ENCODE results near the gene KCTD5. TPM values are rescaled to one million over a fixed set of nuclear protein-coding genes. Genes with fewer than 3 reads are reported as not detected.
A peak's percentile ranks its signal among the peaks of the same experiment; 100 is the strongest.
"Not testable (repeated sequence)": the region's sequence is repeated elsewhere in the genome, so short reads cannot be mapped to it uniquely, and the experiment has no call there.

KCTD5 gene
- total RNA-seq, 2 donors from 2014 or later: 19.6 to 21.9 TPM

- peak; percentile 79 to 84 (median 82) for DNase-seq
- no peaks in the 10 kb centered on the region for H3K4me1 Mint-ChIP-seq
These were observed 38.7 kb downstream of the KCTD5 start for GRCh38 chr16:2720719-2721633.

DNA sequence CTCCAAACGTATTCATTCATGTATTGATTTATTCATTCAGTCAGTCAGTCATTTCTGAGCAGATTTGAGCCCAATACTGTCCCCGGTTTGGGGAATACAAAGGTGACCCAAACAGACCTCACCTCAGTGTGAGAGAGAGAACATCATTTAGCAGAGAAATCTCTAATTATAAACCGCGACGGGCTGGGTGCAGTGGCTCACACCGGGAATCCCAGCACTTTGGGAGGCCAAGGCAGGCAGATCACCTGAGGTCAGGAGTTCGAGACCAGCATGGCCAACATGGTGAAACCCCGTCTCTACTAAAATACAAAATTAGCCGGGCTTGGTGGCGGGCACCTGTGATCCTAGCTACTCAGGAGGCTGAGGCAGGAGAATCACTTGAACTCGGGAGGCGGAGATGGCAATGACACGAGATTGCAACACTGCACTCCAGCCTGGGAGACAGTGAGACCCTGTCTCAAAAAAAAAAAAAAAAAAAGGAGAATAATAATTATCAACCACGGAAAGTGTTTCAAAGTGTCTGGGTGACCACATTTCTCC, 39.4 kb downstream of the KCTD5 start:
- H3K9me3 ChIP-seq (ENCODE audit: control insufficient read depth, low read length, poor library complexity, severe bottlenecking); H3K4me1 Mint-ChIP-seq; DNase-seq; ATAC-seq; H3K36me3 Mint-ChIP-seq (ENCODE audit: low read depth): not testable (repeated sequence)
- H3K27ac Mint-ChIP-seq: peak overlapping the region; percentile 29
- H3K27me3 Mint-ChIP-seq: peaks cover 16% of the 10 kb centered on the region
- peak overlapping the region; percentile 55 for H3K4me3 Mint-ChIP-seq

More at GRCh38 chr16:2720719-2721633, 38.7 kb downstream of the KCTD5 start:
- peak overlapping the region; percentile 87 for H3K4me3 Mint-ChIP-seq
- peak overlapping the region; percentile 29 for H3K27ac Mint-ChIP-seq
- H3K36me3 Mint-ChIP-seq (ENCODE audit: low read depth): peaks cover 3% of the 10 kb centered on the region
- peaks cover 16% of the 10 kb centered on the region for H3K27me3 Mint-ChIP-seq
- no peaks in the 10 kb centered on the region for H3K9me3 ChIP-seq (ENCODE audit: control insufficient read depth, low read length, poor library complexity, severe bottlenecking)
- peak; percentile 92 for ATAC-seq

DNA sequence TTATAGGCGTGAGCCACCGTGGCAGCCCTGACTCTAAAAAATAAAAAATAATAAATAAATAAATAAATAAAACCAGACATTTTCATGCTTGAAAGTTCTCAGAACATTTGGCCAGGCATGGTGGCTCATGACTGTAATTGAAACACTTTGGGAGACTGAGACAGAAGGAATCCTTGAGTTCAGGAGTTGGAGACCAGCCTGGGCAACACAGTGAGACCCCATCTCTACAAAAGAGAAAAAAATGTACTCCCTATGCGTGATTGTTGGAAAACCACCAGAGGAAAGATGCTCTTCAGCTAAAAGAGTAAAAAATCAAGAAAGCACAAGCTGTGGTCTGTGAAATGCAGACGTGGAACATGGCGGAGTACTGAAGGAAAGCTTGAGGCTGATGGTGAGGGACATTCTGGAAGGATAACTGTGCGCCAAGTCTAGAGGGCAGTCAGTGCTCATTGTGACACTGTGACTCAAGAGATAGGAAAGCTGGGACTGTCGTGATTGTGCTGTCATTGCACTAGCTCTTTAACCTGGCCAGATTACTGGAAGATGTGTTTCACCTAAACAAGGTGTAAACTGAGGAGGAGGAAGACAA, 41.9 kb downstream of the KCTD5 start:
- no peak for ATAC-seq
- no peak for DNase-seq
- no peak overlapping the region for H3K27ac Mint-ChIP-seq
- H3K36me3 Mint-ChIP-seq (ENCODE audit: low read depth): peaks cover 3% of the 10 kb centered on the region
- H3K27me3 Mint-ChIP-seq: peaks cover 16% of the 10 kb centered on the region
- H3K4me3 Mint-ChIP-seq: no peak overlapping the region
- no peaks in the 10 kb centered on the region for H3K4me1 Mint-ChIP-seq
- no peaks in the 10 kb centered on the region for H3K9me3 ChIP-seq (ENCODE audit: control insufficient read depth, low read length, poor library complexity, severe bottlenecking)

DNA sequence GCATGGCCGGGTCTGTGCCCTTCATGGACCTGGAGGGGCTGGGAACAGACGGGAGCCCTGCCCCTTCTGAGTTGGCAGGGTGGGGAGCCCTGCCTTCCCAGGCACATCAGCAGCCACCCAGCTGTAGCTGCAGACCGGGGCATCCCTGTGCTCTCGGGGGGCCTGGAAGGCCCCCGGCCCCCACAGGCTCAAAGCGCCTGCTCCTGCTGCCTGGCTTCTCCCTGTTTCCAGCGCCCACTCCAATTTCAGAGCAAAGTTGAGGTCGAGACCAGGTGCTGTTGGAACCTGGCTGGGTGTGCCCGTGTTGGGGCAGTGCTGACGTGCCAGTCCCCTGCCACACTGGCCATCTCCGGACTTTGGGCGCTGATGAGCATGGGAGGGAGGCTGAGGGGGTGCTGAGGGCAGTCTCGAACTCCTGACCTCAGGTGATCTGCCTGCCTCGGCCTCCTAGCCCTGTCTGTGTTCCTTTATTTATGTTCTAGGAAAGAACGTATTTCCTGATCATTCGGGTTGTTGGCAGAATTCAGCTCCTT, 42.6 kb downstream of the KCTD5 start:
- Mint-ChIP-seq H3K36me3 (ENCODE audit: low read depth) (peaks cover 3% of the 10 kb centered on the region), H3K4me1 (no peaks in the 10 kb centered on the region), H3K27me3 (peaks cover 16% of the 10 kb centered on the region)

GRCh38 chr16:2726923-2727322, 44.6 kb downstream of the KCTD5 start:
- H3K4me3 Mint-ChIP-seq: no peak overlapping the region
- H3K27ac Mint-ChIP-seq: no peak overlapping the region
- peaks cover 3% of the 10 kb centered on the region for H3K36me3 Mint-ChIP-seq (ENCODE audit: low read depth)
- ATAC-seq (no peak), DNase-seq (no peak)
- H3K27me3 Mint-ChIP-seq: peaks cover 16% of the 10 kb centered on the region
- no peaks in the 10 kb centered on the region for H3K4me1 Mint-ChIP-seq
- H3K9me3 ChIP-seq (ENCODE audit: control insufficient read depth, low read length, poor library complexity, severe bottlenecking): no peaks in the 10 kb centered on the region

More for the DNA sequence above, 42.6 kb downstream of the KCTD5 start:
- no peak for ATAC-seq
- H3K27ac Mint-ChIP-seq: no peak overlapping the region
- DNase-seq: no peak
- H3K9me3 ChIP-seq (ENCODE audit: control insufficient read depth, low read length, poor library complexity, severe bottlenecking): no peaks in the 10 kb centered on the region
- H3K4me3 Mint-ChIP-seq: no peak overlapping the region

DNA sequence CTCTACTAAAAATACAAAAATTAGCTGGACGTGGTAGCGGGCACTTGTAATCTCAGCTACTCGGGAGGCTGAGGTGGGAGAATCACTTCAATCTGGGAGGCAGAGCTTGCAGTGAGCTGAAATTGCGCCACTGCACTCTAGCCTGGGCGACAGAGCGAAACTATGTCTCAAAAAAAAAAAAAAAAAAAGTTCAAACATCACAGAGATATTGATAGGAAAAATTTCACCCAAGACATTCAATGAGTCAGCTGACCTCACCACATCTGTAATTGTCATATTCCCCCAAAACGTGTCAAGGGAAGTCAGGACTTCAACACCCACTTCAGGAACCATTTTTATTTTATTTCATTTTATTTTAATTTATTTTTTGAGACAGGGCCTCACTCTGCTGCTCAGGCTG, 45.7 kb downstream of the KCTD5 start:
- no peak for DNase-seq
- Mint-ChIP-seq H3K4me3 (no peak overlapping the region), H3K4me1 (no peaks in the 10 kb centered on the region), H3K27ac (no peak overlapping the region), H3K27me3 (peaks cover 16% of the 10 kb centered on the region), H3K36me3 (ENCODE audit: low read depth) (peaks cover 3% of the 10 kb centered on the region)
- no peak for ATAC-seq
- no peaks in the 10 kb centered on the region for H3K9me3 ChIP-seq (ENCODE audit: control insufficient read depth, low read length, poor library complexity, severe bottlenecking)

DNA sequence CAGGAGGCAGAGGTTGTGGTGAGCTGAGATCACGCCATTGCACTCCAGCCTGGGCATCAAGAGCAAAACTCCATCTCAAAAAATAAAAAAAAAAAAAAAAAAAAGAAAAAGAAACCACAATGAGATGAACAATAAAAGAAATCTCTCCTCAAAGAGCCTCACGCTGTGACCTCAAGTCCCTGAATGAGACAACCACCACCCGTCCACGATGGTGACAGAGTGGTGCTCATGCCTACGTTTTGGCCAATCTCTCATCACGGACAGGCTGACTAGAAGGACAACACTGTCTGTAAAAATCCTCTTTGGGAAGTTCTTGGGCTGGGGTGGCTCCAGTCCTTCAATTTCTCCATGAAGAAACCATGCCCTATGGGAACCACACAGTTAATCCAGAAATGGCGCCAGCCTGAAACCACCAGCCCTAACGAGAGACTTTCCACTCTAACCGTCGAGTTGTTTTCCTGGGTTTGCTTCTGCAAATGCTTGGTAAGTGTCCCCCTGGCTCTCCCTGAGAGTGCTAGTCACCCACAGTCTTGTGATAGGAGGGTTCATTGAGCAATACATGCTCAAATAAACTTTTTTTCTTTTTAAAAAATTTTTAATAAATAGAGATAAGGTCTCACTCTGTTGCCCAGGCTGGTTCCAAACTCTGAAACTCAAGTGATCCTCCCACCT, 52.7 kb downstream of the KCTD5 start:
- DNase-seq (no peak), ATAC-seq (no peak)
- H3K36me3 Mint-ChIP-seq (ENCODE audit: low read depth): no peaks in the 10 kb centered on the region
- H3K4me3 Mint-ChIP-seq: no peak overlapping the region
- H3K27me3 Mint-ChIP-seq: peaks cover 4% of the 10 kb centered on the region
- H3K4me1 Mint-ChIP-seq: no peaks in the 10 kb centered on the region
- no peak overlapping the region for H3K27ac Mint-ChIP-seq
- no peaks in the 10 kb centered on the region for H3K9me3 ChIP-seq (ENCODE audit: control insufficient read depth, low read length, poor library complexity, severe bottlenecking)

DNA sequence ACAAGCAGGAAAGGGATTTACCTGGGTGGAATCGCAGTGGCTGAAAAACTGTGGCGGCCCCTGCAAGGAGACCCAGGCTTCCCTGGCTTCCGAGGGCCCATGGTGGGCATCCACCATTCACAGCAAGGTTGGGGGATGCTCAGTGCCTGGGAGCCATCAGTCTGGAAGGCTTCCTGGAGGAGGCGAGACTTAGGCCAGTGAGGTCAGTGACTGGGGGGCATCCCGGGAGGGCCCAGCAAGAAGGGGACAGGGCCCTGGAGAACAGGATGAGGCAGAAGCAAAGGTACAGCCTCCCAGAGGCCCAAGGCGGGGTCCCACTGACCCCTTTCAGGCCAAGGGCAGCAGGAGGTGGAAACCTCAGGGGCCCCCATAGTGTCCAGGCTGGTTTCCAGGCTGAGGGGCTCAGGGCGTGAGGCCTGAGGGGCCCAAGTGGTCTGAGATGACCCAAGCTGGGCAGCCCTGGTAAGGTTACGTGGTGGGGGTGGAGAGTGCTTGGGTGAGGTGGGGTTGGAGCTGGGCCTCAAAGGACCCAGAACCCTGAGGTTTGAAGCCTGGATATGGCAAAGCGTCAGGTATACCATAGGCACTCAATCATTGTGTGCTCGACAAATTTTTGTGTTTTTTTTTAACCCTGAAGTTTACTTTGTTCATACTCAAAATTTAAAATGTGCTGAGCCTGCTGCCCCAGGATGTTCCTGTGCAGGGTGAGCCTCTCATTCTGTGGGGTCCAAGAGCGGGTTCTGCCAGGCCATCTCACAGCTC, 54.3 kb downstream of the KCTD5 start:
- ATAC-seq: no peak
- no peak overlapping the region for H3K4me3 Mint-ChIP-seq
- H3K36me3 Mint-ChIP-seq (ENCODE audit: low read depth): no peaks in the 10 kb centered on the region
- no peaks in the 10 kb centered on the region for H3K9me3 ChIP-seq (ENCODE audit: control insufficient read depth, low read length, poor library complexity, severe bottlenecking)
- H3K27ac Mint-ChIP-seq: no peak overlapping the region
- H3K27me3 Mint-ChIP-seq: peaks cover 9% of the 10 kb centered on the region
- DNase-seq: no peak
- H3K4me1 Mint-ChIP-seq: no peaks in the 10 kb centered on the region

DNA sequence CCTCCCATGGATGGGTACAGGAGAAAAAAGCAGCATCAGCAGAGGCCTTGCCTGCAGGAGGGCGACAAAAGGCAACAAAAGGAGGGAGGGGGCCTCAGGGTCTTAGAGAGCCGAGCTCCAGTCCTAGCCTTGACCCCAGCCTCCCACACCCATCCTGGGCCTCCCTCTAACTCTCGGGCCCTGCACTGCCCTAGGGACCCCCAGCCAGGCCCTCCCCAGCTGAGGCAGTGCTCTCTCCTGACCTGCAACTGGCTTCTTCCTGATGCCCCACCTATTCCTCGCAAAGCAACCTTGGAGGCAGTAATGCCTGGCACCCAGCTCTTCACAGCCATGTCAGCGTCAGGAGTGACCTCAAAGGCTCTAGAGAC, 54.9 kb downstream of the KCTD5 start:
- ATAC-seq (no peak), DNase-seq (no peak)
- Mint-ChIP-seq H3K4me1 (no peaks in the 10 kb centered on the region), H3K4me3 (no peak overlapping the region), H3K27me3 (peaks cover 9% of the 10 kb centered on the region), H3K36me3 (ENCODE audit: low read depth) (no peaks in the 10 kb centered on the region), H3K27ac (no peak overlapping the region)
- no peaks in the 10 kb centered on the region for H3K9me3 ChIP-seq (ENCODE audit: control insufficient read depth, low read length, poor library complexity, severe bottlenecking)

- DNase-seq (no peak), ATAC-seq (no peak)
- H3K36me3 Mint-ChIP-seq (ENCODE audit: low read depth): no peaks in the 10 kb centered on the region
- no peaks in the 10 kb centered on the region for H3K4me1 Mint-ChIP-seq
- H3K27me3 Mint-ChIP-seq: peaks cover 9% of the 10 kb centered on the region
- H3K4me3 Mint-ChIP-seq: no peak overlapping the region
- H3K9me3 ChIP-seq (ENCODE audit: control insufficient read depth, low read length, poor library complexity, severe bottlenecking): no peaks in the 10 kb centered on the region
- H3K27ac Mint-ChIP-seq: no peak overlapping the region
These were observed 55.6 kb downstream of the KCTD5 start for GRCh38 chr16:2737895-2738418.

- H3K9me3 ChIP-seq (ENCODE audit: control insufficient read depth, low read length, poor library complexity, severe bottlenecking): no peaks in the 10 kb centered on the region
- DNase-seq: no peak
- Mint-ChIP-seq H3K27ac (no peak overlapping the region), H3K4me1 (no peaks in the 10 kb centered on the region), H3K4me3 (no peak overlapping the region), H3K36me3 (ENCODE audit: low read depth) (no peaks in the 10 kb centered on the region), H3K27me3 (peaks cover 9% of the 10 kb centered on the region)
- no peak for ATAC-seq
These were observed 56.3 kb downstream of the KCTD5 start for GRCh38 chr16:2738615-2739014.

DNA sequence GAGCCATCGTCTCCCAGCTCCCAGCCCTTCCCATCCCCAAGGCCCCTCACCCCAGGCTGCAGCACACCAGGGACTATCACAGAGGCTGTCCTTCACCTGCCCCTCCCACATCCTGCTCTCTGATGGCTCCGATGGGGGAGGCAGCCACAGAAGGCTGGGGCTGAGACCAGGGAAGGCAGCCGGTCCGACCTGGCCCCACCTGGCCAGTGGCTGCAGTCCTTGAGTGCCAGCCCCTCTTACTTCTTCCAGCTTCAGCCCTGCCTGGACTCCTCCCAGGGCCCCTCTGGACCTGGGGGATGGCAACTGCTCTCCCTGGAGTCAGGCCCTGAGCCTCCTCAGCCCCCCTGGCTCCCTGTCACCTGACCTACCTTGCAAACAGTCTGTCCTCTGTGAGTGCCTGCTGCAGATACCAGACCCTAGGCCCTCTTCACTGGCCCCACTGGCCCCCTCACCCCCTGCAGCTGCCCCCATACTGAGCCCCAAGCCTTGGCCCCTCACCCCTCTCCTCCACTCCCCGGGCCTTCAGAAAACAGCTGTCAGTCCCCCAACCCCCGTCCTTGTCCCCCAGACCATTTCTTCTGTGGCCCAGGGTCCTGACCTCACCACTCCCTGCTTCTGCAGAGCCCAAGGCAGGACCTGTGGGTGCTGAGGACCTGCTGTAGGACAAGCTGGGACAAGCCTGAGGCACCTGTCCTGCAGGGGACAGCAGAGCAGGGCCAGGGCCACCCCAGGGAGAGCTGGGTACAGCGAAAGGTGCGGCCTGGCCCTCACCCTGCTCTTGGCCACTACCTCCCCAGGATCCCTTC, 57.5 kb downstream of the KCTD5 start:
- Mint-ChIP-seq H3K4me1 (no peaks in the 10 kb centered on the region), H3K4me3 (no peak overlapping the region), H3K27ac (peak overlapping the region; percentile 67), H3K36me3 (ENCODE audit: low read depth) (no peaks in the 10 kb centered on the region), H3K27me3 (peaks cover 9% of the 10 kb centered on the region)
- no peak for DNase-seq
- no peaks in the 10 kb centered on the region for H3K9me3 ChIP-seq (ENCODE audit: control insufficient read depth, low read length, poor library complexity, severe bottlenecking)
- ATAC-seq: no peak

All from T-helper 17 cell (primary cell).